ENCODE data around the gene SLC24A3. TPM values are rescaled to one million over a fixed set of nuclear protein-coding genes. Genes with fewer than 3 reads are reported as not detected.

The SLC24A3 gene
- total RNA-seq, 1 experiment from 2014 or later = not detected

GRCh38 chr20:19269737-19270340 is 57.4 kb downstream of the SLC24A3 start:
- no peaks in the 10 kb centered on the region for H3K9me3 ChIP-seq (replicated peaks)
- H3K27ac ChIP-seq = no peak overlapping the region
- H3K27me3 ChIP-seq (replicated peaks) = no peaks in the 10 kb centered on the region
- H3K4me1 ChIP-seq (replicated peaks) = no peaks in the 10 kb centered on the region
- DNase-seq (ENCODE audit: low read depth in 1 of 2, low spot score in 2 of 2) = no peak
- no peak overlapping the region for H3K4me3 ChIP-seq
- no peaks in the 10 kb centered on the region for H3K36me3 ChIP-seq

DNA sequence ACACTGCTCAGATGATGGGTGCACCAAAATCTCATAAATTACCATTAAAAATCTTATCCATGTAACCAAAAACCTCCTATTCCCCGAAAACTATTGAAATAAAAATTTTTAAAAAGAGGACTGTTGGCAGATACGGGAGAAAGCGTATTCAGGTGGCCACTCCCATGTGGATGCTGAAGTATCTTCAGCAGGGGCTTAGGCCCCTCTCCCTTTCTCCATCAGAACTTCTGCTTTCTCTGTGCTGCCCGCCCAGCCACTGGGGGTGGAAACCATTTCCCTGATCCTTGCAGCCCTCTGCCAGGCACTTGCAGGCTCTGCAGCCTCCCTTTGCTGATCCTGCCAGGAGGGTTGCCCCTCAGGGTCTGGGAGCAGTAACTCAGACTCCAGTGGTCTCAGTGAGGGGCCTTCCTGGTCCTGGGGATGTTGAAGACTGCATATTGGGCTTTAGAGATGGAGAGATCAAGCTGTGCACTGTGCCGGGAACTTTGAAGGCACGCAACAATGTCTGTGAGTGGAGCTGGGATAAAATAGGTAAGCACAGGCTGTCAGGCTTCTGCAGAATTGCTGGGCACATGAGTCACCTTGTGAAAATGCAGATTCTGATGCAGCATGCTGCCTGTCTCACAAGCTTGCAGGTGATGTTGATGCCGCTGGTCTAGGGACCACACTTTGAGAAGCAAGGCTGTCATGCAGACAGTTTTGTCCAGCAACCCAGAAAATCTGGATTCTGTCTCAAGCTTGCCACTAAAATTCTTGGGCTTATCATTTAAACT is 59.6 kb downstream of the SLC24A3 start:
- H3K36me3 ChIP-seq = no peaks in the 10 kb centered on the region
- DNase-seq (ENCODE audit: low read depth in 1 of 2, low spot score in 2 of 2) = no peak
- H3K27ac ChIP-seq = no peak overlapping the region
- H3K9me3 ChIP-seq (replicated peaks) = no peaks in the 10 kb centered on the region
- no peak overlapping the region for H3K4me3 ChIP-seq
- H3K27me3 ChIP-seq (replicated peaks) = no peaks in the 10 kb centered on the region
- no peaks in the 10 kb centered on the region for H3K4me1 ChIP-seq (replicated peaks)

DNA sequence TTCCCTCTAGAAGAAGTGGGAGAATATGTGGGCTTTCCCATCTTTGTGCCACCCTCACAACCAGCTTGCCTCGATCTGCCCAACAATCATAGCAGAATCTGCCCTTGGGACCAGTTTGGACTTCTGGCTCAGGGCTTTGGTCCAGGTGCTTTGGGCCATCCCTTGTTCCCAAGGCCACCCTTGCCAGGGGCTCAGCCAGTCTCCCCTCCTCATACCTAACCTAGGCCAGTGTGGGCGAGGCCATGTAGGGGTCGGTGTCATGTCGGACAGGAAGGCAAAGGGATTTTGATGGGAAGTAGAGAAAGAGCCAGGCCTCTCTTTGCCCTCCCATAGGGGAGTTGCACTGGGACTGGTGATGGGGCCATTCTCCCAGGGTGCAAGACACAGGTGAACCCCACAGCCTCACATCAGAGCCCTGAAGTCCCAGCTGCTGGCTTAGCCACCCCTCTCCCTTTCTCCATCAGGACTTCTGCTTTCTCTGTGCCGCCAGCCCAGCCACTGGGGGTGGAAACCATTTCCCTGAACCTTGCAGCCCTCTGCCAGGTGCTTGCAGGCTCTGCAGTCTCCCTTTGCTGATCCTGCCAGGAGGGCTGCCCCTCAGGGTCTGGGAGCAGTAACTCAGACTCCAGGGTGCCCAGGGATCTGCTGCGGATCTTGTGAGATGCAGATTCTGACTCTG is 60.7 kb downstream of the SLC24A3 start:
- H3K27ac ChIP-seq = no peak overlapping the region
- H3K4me1 ChIP-seq (replicated peaks) = no peaks in the 10 kb centered on the region
- no peaks in the 10 kb centered on the region for H3K9me3 ChIP-seq (replicated peaks)
- DNase-seq (ENCODE audit: low read depth in 1 of 2, low spot score in 2 of 2) = no peak
- no peaks in the 10 kb centered on the region for H3K27me3 ChIP-seq (replicated peaks)
- H3K36me3 ChIP-seq = no peaks in the 10 kb centered on the region
- no peak overlapping the region for H3K4me3 ChIP-seq

GRCh38 chr20:19274001-19274400 is 61.6 kb downstream of the SLC24A3 start:
- Histone ChIP-seq H3K4me3 (no peak overlapping the region), H3K36me3 (no peaks in the 10 kb centered on the region), H3K9me3 (replicated peaks) (no peaks in the 10 kb centered on the region), H3K27me3 (replicated peaks) (no peaks in the 10 kb centered on the region), H3K27ac (no peak overlapping the region), H3K4me1 (replicated peaks) (no peaks in the 10 kb centered on the region)
- no peak for DNase-seq (ENCODE audit: low read depth in 1 of 2, low spot score in 2 of 2)

DNA sequence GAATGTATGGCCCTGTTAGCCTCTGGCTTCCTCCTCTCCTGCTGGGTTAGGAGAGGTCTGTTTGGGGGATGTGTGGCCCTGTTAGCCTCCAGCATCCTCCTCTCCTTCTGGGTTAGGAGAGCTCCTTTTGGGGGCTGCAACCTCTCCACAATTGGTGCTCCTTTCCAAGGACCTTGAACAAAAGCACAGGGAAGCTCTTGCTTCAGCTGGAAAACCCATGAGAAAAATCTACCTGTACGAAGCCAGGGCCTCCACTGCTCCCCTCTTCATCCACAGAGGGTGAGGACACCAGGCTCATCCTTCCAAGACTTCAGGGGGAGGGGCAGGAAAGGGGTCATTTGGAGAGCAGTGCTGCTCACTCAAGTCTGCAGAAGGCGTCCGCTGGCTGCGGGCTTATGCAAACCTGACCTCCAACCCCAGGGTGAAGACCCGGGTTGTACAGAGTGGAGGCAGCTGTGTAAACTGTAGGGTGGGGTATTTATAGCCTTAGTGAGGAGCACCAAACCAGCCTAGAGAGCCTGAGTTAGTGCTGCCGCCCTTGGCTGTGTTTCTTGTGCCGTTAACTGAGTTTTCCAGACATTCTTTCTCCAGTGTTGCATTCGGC is 62.1 kb downstream of the SLC24A3 start:
- Histone ChIP-seq H3K9me3 (replicated peaks) (no peaks in the 10 kb centered on the region), H3K27ac (no peak overlapping the region), H3K4me1 (replicated peaks) (no peaks in the 10 kb centered on the region), H3K4me3 (no peak overlapping the region), H3K27me3 (replicated peaks) (no peaks in the 10 kb centered on the region), H3K36me3 (no peaks in the 10 kb centered on the region)
- DNase-seq (ENCODE audit: low read depth in 1 of 2, low spot score in 2 of 2) = no peak

DNA sequence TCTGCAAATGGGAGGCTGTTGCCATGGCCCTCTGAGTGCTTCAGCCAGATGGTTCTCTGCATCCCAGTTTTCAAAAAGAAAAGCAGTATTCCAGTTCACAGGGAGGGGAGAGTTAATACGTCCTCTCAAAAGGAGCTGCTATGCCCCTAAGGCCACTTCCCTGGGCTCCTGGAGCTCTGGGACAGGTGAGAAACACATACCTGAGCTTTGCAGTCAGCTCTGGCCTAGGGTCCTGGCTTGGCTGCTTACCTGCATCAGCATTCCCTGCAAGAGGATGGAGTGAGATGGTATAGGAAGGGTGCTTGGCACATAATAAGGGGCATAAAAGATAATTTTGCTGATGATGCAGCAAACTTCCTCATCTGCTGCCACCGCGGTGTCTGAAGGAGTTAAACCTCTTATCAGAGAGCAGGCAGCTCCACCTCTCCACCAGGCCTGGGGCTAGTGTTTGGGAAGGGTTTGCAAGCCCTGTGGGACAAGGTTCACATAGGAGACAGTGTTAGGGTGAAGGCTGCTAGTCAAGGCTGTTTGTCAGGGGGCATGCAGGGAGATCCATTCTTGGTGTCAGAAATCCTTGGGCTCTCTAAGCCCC is 62.7 kb downstream of the SLC24A3 start:
- Histone ChIP-seq H3K27ac (no peak overlapping the region), H3K27me3 (replicated peaks) (no peaks in the 10 kb centered on the region), H3K4me1 (replicated peaks) (no peaks in the 10 kb centered on the region), H3K4me3 (no peak overlapping the region), H3K36me3 (no peaks in the 10 kb centered on the region), H3K9me3 (replicated peaks) (no peaks in the 10 kb centered on the region)
- no peak for DNase-seq (ENCODE audit: low read depth in 1 of 2, low spot score in 2 of 2)

DNA sequence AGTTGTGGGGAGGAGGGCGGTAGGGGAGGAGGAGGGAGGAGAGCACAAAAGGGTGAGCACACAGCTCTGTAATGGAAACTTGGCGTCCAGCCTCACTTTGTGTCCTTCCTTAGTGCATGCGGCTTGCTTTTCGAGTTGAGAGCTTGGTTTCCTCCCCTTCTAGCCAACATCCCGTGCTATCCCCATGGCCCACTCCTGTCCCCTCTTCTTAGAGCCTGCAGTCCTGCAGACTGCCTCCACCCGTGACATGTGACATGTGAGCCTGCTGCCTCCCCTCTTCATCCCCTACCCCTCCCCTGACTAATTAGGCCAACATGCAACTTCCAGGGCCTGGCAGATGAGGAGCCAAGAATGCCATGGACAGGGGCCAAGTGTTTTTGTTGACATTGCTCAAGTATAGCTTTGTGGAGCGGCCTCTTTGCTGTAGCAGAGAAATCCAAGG is 63.2 kb downstream of the SLC24A3 start:
- no peaks in the 10 kb centered on the region for H3K36me3 ChIP-seq
- H3K27ac ChIP-seq = no peak overlapping the region
- no peaks in the 10 kb centered on the region for H3K27me3 ChIP-seq (replicated peaks)
- no peaks in the 10 kb centered on the region for H3K9me3 ChIP-seq (replicated peaks)
- DNase-seq (ENCODE audit: low read depth in 1 of 2, low spot score in 2 of 2) = no peak
- no peak overlapping the region for H3K4me3 ChIP-seq
- H3K4me1 ChIP-seq (replicated peaks) = no peaks in the 10 kb centered on the region

DNA sequence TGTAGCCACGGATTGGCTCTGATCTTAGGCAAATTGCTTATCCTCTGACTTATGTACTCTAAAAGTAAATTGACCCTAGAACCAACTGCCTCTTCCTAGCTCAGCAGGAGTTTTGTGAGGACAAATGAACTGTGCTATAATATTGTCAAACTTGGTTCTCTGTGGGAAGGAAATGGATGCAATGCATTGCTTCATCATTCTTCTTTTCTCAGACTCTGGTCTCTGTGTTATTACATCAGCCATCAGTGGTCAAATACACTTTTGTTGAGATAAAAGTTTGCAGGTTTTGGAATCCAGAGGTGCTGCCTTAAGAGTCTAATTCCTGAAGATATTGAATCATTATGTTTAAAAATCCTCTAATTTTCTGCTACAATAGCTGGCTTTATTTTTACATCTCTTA is 64.9 kb downstream of the SLC24A3 start:
- DNase-seq (ENCODE audit: low read depth in 1 of 2, low spot score in 2 of 2) = no peak
- Histone ChIP-seq H3K27ac (no peak overlapping the region), H3K4me3 (no peak overlapping the region), H3K9me3 (replicated peaks) (no peaks in the 10 kb centered on the region), H3K27me3 (replicated peaks) (no peaks in the 10 kb centered on the region), H3K36me3 (no peaks in the 10 kb centered on the region), H3K4me1 (replicated peaks) (no peaks in the 10 kb centered on the region)

DNA sequence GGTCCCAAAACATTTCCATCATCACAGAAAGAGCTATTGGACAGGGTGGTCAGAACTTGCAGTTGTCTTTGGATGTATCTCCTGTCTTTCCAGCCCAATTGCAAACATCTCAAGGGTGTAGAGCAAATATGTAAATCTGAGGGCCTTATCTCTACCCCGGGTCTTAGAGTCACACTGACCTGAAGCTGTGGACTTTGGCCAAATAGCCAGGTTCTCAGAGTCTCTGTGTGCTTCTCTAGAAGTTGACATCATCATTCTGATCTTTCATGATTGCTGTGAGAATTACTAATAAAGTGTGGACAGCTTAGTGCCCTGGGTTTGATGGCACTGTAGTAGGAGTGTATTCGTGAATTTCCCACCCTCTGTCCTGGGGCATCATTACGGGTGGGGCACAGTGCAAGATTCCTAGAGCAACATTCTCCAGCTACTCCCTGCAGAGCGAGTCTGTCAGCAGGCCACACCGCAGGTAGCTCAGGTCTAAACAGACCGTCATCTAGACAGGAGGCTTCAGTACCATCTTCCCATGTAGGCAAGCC is 71.1 kb downstream of the SLC24A3 start:
- no peaks in the 10 kb centered on the region for H3K27me3 ChIP-seq (replicated peaks)
- H3K36me3 ChIP-seq = no peaks in the 10 kb centered on the region
- H3K9me3 ChIP-seq (replicated peaks) = no peaks in the 10 kb centered on the region
- H3K27ac ChIP-seq = no peak overlapping the region
- no peak for DNase-seq (ENCODE audit: low read depth in 1 of 2, low spot score in 2 of 2)
- no peak overlapping the region for H3K4me3 ChIP-seq
- no peaks in the 10 kb centered on the region for H3K4me1 ChIP-seq (replicated peaks)

DNA sequence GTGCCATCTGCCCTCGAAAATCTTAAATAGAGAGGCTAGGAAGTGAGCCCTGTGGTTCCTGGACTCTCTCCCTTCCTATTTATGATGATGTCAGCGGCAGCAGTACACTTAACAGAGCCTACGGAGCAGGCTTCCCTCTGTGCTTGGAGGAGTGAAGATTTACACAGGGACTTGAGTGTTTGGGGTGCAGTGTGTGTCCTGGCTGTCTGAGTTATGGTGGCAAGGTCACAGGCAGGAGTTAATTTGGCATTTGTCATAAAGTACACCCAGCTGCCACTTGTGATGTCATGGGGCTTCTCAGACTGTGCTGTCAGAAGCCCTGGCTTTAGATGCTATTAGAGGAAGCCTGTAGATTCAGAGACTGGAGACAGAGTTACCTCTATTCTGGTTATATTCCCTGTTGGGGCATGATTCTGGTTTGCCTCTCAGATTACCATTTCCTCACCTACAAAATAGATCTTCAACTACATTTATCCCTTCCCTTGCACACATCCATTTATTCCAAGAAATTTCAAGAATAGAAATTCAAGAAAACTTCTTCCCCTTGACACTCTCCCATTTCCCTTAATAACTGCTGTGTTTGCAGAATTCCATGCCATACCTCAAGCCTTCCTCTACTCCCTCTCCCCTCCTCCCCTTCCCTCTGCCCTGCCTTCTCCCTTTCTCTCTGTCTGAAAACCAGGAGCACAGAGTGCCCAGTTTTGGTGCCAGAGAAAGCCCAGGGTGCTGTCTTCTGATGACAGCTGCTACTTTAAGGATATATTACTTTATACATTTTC is 72.1 kb downstream of the SLC24A3 start:
- Histone ChIP-seq H3K4me1 (replicated peaks) (no peaks in the 10 kb centered on the region), H3K27me3 (replicated peaks) (no peaks in the 10 kb centered on the region), H3K27ac (no peak overlapping the region), H3K36me3 (no peaks in the 10 kb centered on the region), H3K9me3 (replicated peaks) (no peaks in the 10 kb centered on the region), H3K4me3 (no peak overlapping the region)
- DNase-seq (ENCODE audit: low read depth in 1 of 2, low spot score in 2 of 2) = no peak

DNA sequence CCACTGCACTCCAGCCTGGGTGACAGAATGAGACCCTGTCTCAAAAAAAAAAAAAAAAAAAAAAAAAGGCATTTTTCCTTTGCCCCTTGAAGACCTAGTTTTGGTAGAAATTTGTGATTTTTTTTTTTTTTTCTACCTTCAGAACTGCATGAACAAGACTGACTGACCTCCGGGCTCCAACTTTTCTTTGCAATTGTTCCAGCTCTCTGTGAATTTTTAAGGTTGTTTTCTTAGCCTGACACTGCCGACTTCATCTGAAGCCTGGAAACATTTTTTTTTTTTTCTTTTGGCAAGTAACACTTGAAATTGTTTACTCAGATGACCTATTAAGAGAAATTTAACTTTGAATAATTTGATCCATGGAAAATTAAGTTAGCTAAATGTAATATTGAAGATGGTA is 73.0 kb downstream of the SLC24A3 start:
- Histone ChIP-seq H3K27me3 (replicated peaks) (no peaks in the 10 kb centered on the region), H3K4me1 (replicated peaks) (no peaks in the 10 kb centered on the region), H3K9me3 (replicated peaks) (no peaks in the 10 kb centered on the region), H3K4me3 (no peak overlapping the region), H3K36me3 (no peaks in the 10 kb centered on the region), H3K27ac (no peak overlapping the region)
- no peak for DNase-seq (ENCODE audit: low read depth in 1 of 2, low spot score in 2 of 2)

- Histone ChIP-seq H3K27me3 (replicated peaks) (no peaks in the 10 kb centered on the region), H3K27ac (no peak overlapping the region), H3K4me3 (no peak overlapping the region), H3K4me1 (replicated peaks) (no peaks in the 10 kb centered on the region), H3K36me3 (no peaks in the 10 kb centered on the region), H3K9me3 (replicated peaks) (no peaks in the 10 kb centered on the region)
- no peak for DNase-seq (ENCODE audit: low read depth in 1 of 2, low spot score in 2 of 2)
Measured at GRCh38 chr20:19288061-19288460, 75.6 kb downstream of the SLC24A3 start.

DNA sequence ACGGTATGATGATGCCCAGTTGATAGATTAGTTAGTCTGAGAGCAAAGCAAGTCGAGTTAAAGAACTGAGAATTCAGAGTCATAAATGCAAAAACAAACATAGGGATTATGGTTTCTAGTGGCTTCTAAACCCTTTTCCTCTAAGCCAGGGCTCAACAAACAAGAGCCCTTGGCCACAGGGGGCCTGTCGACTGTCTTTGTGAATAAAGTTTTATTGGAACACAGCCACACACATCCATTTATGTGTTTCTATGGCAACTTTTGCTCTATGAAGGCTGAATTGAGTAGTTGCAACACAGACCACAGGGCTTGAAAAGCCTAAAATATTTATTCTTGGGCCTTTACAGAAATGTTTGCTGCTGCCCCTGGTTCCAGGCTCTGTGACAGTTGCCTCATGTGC is 76.2 kb downstream of the SLC24A3 start:
- Histone ChIP-seq H3K36me3 (no peaks in the 10 kb centered on the region), H3K4me3 (no peak overlapping the region), H3K27me3 (replicated peaks) (no peaks in the 10 kb centered on the region), H3K4me1 (replicated peaks) (no peaks in the 10 kb centered on the region), H3K9me3 (replicated peaks) (no peaks in the 10 kb centered on the region), H3K27ac (no peak overlapping the region)
- DNase-seq (ENCODE audit: low read depth in 1 of 2, low spot score in 2 of 2) = no peak

Measured in SJSA1 (cell line).